HG03457 (cell line): ENCODE data around the gene SMARCC1.

Experiments used
- ATAC-seq: cut with Tn5 transposase; IDR thresholded peaks from one replicate; pipeline ENCODE4 v1.9.1; 2021; ENCODE audit warnings: moderate number of reproducible peaks; ENCODE audit not compliant: unreplicated experiment

The SMARCC1 gene

GRCh38 chr3:47636921-47637320, 144.8 kb downstream of the SMARCC1 start:
- no peak for ATAC-seq

- no peak for ATAC-seq
These were observed 145.5 kb downstream of the SMARCC1 start for GRCh38 chr3:47636225-47636624.

- ATAC-seq, result no peak
These were observed 146.2 kb downstream of the SMARCC1 start for GRCh38 chr3:47635536-47635935.

GRCh38 chr3:47634996-47635395, 146.7 kb downstream of the SMARCC1 start:
- no peak for ATAC-seq

- no peak for ATAC-seq
These were observed 150.9 kb downstream of the SMARCC1 start for GRCh38 chr3:47630810-47631209.

- no peak for ATAC-seq
These were observed 151.9 kb downstream of the SMARCC1 start for GRCh38 chr3:47629770-47630169.

- ATAC-seq, result no peak
These were observed 153.3 kb downstream of the SMARCC1 start for GRCh38 chr3:47628426-47628825.

GRCh38 chr3:47622671-47623461, 158.8 kb downstream of the SMARCC1 start:
- ATAC-seq, result no peak

GRCh38 chr3:47617086-47618010, 164.3 kb downstream of the SMARCC1 start:
- ATAC-seq, result no peak

- no peak for ATAC-seq
These were observed 166.9 kb downstream of the SMARCC1 start for GRCh38 chr3:47614788-47615187.

GRCh38 chr3:47613722-47614121, 168.0 kb downstream of the SMARCC1 start:
- no peak for ATAC-seq

GRCh38 chr3:47612879-47613278, 168.8 kb downstream of the SMARCC1 start:
- no peak for ATAC-seq

- no peak for ATAC-seq
These were observed 169.5 kb downstream of the SMARCC1 start for GRCh38 chr3:47612178-47612577.

- no peak for ATAC-seq
These were observed 170.1 kb downstream of the SMARCC1 start for GRCh38 chr3:47611576-47611975.

- no peak for ATAC-seq
These were observed 171.1 kb downstream of the SMARCC1 start for GRCh38 chr3:47610583-47610982.

- ATAC-seq, result no peak
These were observed 174.4 kb downstream of the SMARCC1 start for GRCh38 chr3:47607335-47607734.

- ATAC-seq, result no peak
These were observed 175.5 kb downstream of the SMARCC1 start for GRCh38 chr3:47606165-47606564.

- no peak for ATAC-seq
These were observed 176.0 kb downstream of the SMARCC1 start for GRCh38 chr3:47605652-47606051.

GRCh38 chr3:47604145-47604544, 177.5 kb downstream of the SMARCC1 start:
- no peak for ATAC-seq

- no peak for ATAC-seq
These were observed 178.4 kb downstream of the SMARCC1 start for GRCh38 chr3:47603332-47603731.

- no peak for ATAC-seq
These were observed 180.4 kb downstream of the SMARCC1 start for GRCh38 chr3:47601281-47601680.

- no peak for ATAC-seq
These were observed 186.9 kb downstream of the SMARCC1 start for GRCh38 chr3:47594792-47595191.
